ENCODE measurements around the gene LRRC46.

LRRC46 gene

DNA sequence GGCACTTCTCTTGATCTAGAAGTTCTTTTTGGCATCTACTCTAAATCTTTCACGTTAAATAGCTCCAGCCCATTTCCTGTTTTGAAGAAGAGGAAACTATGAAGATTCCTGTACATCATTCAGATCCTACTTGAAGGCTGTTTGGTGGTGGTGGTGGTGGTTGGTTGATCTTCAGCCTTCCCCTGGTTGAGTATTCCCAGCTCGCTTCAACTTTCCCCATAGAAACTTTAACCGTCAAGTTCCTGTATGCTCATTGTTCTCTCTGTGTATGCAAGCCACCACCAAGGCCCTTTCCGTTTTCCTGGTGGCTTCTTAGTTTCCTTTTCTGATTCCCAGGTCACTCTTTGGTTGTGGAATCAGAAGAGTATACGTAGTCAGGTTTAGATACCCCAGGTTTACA is 3.3 kb downstream of the LRRC46 start:
- DNase-seq = no peak

- no peak for DNase-seq
Observed at GRCh38 chr17:47836601-47837000, 5.1 kb downstream of the LRRC46 start.

GRCh38 chr17:47837401-47838039 is 6.0 kb downstream of the LRRC46 start:
- peak; percentile 89 for DNase-seq

GRCh38 chr17:47838636-47839035 is 7.2 kb downstream of the LRRC46 start:
- DNase-seq = no peak

GRCh38 chr17:47839071-47839470 is 7.6 kb downstream of the LRRC46 start:
- no peak for DNase-seq

DNA sequence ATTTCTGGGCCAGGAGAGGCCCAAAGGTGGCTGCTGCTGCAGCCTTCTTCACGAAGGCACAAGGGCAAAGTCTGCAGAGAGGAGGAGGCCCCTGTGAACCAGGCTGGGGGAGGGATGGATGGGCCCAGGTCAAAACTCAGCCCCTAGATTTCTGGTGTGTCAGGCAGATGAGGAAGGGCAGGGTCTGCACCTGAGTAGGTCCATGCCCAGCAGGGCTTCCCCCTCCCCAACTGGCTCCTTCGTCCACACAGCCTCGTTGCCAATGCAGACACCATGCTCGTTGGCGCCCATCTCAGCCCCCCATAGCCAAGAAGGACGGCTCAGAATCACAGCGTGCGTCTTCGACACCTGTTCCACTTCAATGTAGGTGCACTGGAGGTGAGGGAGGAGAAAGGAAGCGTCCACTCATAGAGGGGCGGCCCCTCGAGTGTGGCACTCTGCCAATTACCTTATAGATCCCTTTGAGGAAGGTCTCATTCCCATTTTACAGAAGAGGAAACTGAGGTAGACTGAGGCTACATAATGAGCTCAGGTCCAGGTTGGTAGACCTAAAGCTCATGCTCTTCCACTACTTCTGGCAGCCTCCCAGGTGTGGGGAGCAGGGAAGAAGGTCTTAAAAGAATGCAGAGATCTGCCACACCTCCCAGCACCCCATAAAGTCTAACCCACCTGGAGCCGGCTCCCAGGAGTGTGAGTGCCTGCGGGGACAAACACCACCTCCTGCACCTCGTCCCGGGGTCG is 8.7 kb downstream of the LRRC46 start:
- no peak for DNase-seq

GRCh38 chr17:47840742-47841487 is 9.4 kb downstream of the LRRC46 start, which contains the start of gene SCRN2:
Gene SCRN2 (minus strand): TSS chr17:47841273. CDS start chr17:47840843, 430 bp downstream.
- peak; percentile 98 for DNase-seq

- DNase-seq = no peak
Observed at GRCh38 chr17:47841488-47842291, 10.2 kb downstream of the LRRC46 start.

GRCh38 chr17:47843391-47843730 is 11.9 kb downstream of the LRRC46 start:
- DNase-seq = no peak

DNA sequence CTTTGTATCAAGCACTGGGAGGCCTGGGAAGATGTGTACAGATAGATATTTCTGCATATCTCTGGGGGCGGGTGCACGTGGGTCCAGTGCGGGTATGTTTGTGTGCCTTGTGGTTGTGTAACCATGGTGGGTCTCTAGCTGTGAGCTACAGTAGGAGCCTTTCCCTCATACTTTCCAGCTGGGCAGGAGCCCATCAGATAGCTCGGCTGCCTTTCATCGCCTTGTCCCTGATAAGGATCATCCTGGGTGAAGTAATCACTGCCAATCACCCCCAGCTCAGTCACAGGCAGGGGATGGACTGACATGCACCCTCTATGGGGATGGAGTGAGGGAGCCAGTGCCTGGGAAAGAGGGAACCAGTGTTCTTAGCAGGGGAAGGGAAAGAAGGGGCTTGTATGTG is 12.8 kb downstream of the LRRC46 start:
- no peak for DNase-seq

DNA sequence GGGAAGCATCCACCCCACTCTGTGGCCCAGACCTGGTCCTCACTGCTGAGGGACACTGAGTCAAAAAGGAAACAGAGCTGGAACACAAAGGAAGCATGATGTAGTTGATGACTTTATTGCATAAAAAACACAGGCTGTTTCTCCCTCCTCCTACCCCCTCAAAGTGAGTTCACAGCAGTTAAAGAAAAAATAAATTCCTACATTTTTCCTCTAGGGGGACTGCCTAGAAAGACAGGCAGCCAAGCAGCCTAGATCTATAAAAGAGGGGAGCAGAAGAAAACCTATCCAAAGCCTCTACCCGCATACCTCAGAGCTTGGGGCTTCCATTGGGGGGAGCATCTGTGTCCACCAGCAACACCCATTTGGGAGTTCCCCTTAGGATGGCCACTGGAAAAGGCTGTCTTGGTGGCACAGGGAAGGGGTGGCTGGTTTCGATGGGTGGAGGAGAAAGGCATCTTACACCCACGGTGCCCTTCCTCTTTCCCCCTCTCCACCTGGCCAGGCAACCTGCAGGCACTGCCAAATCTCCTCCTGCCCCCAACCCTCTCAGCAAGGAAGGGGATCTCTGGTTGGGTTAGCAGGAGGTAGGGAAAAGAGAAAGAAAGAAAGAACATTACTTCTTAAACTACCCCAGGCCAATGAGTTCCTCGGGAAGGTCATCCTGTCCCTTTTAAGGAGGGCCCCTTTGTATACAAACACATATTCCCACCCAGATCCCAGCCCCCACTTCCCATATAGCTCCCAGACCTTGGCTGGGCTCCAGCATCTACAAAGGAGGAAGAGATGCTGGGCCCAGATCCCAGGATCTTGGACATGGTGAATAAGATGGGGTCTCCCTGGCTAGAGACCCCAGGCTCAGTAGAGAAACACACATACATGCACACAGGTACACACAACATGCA is 13.6 kb downstream of the LRRC46 start:
- DNase-seq = no peak

DNA sequence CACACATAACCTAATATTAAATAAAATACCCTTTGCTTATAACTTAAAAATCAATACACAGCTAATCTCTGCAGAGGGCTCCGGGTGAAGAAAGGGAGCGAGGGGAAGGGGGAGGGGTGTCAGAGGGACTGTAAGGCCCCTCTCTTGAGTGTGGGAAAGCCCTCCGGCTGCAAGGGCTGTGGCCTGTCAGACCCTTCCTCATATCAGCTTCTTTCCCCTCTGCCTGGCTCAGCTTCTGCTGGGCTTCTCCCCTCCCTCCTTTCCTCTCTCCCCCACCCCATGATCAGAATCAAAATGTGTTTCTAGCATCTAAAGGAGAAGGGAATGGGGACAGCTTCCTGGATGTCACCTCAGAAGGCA is 14.2 kb downstream of the LRRC46 start:
- no peak for DNase-seq

DNA sequence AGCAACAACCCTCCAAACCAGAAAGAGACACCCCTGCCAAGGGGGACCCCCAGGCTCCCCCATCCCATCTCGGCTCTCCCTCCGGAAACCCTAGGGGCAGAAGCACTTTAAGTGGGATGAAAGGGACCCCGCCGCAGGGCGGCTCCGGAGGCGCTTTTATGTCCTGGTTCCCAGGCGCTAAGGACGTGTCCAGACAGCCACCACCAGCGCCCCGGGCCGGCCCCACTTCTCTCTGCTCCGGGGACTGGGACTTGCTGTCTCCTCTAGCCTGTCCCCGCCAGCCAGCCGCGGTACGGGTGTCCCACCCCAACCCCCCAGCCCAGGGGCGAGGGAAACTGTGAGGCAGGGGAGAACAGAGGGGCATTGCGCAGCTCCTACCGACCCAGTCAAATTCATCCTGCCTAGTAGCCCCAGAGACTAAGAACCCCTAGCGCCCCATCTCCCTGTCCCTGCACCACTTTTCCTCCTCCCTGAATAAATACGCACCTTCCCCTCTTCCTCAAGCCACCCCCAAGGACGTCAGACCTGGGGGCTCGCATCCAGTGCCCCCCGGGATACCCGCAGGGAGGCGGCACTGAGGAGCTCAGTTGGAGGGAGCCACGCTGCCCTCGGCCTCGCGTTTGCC is 15.4 kb downstream of the LRRC46 start:
- DNase-seq = no peak

GRCh38 chr17:47847341-47848197 is 16.1 kb downstream of the LRRC46 start:
- DNase-seq = no peak

DNA sequence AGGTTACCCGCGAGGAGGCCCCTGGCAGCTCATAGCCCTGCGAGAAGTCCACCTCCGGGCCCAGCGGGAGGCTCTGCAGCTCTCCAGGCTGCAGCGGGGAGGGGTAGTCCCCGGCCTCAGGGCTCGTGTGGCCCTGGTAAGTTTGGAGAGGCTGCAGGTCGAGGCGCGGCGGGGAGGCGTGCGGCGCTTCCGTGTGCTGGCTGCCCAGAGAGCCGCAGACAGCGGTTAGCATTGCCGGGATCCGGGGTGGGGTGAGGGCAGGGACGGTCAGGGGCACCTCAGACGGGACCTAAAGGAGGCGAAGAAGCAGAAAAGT is 16.7 kb downstream of the LRRC46 start:
- no peak for DNase-seq

GRCh38 chr17:47850373-47850691 is 18.9 kb downstream of the LRRC46 start:
- no peak for DNase-seq

- DNase-seq = peak; percentile 97
Observed at GRCh38 chr17:47850692-47851573, 19.5 kb downstream of the LRRC46 start, which contains the start of gene SP6. Gene SP6 (minus strand): TSS chr17:47851163. CDS start chr17:47848429, 2,734 bp downstream.

DNA sequence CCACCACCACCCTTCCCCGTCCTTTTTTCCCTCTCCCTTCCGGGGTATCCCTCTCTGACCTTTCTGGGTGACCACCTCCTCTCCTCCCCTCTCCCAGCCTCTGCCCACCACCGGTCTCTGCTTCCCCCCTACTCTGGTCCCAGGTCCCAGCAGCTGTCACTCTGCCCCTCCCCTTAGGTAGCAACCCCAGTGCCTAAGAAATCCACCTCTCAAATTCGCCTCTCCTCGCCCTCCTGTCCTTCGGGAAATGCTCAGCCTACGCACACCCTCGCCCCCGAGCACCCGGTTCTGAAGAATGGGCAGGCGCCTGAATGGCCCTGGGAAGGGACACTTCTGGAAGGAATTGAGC is 20.3 kb downstream of the LRRC46 start:
- DNase-seq = no peak

DNA sequence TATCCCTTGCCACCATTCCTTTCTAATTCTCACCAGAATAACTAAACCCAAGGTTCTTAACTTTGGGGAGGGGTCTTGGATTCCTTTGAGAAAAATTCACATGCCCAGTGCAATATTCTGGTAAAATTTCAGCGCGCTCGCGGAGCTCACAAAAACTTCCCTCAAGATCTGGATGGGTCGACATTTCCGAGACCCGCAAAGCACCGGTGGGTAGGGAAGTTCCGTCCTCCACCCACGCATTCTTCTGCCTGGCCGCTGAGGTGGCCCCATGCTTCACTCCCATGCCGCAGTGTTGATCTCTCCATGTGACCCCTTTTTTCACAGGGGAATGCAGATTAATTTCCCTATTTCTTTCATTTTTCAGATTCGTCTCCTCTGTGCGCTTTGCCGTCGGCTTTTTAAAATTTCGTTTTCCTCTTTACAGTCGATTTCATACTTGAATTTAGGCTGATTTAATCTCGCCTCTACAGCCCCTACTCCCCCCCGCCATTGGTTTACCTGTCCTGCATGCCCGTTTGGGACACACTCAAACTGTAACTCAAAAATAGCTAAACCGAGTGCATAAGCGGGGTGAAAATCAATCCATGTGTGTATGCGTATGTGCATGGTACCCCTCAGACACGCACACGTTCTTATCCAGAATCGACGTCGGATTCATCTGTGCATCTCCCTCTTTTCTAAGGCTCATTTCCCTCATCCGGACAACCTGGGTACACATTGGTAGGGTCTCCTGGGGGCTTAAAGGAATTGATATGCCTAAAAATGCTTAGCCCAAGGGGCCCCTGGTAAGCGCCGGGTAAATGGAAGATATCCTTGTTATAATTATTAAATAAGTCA is 20.9 kb downstream of the LRRC46 start:
- no peak for DNase-seq
